D721Med (cell line): ENCODE results near the gene PTPN6.

ENCODE experiments used
- DNase-seq: peaks from one replicate; pipeline ENCODE4 v3.0.0; 2011; ENCODE audit warnings: low spot score; ENCODE audit not compliant: insufficient read length
- FAIRE-seq: peaks from 2 replicates; lab custom pipeline; 2011; peaks lifted over from hg19 to GRCh38; lab: Jason Lieb, UNC
- CTCF ChIP-seq: IDR thresholded peaks from 2 replicates; pipeline ENCODE4 v1.5.1; 2012; ENCODE audit warnings: mild to moderate bottlenecking, control low read depth; ENCODE audit not compliant: insufficient read depth; ENCODE audit errors: missing control alignments

PTPN6 gene

GRCh38 chr12:6925239-6925539, 26.0 kb upstream of the PTPN6 start:
- DNase-seq (no peak), FAIRE-seq (no peak)
- no peak for TF ChIP-seq CTCF

- FAIRE-seq: no peak
- DNase-seq: no peak
Measured at GRCh38 chr12:6925540-6926279, 25.4 kb upstream of the PTPN6 start.

GRCh38 chr12:6927379-6928021, 23.7 kb upstream of the PTPN6 start, which contains the start of gene ATN1:
Gene ATN1, plus strand, starts transcription at chr12:6927959. Its CDS starts 6,043 bp downstream, at chr12:6934002.
- no peak for FAIRE-seq
- TF ChIP-seq CTCF: no peak
- DNase-seq: peak; percentile 66

More at GRCh38 chr12:6925540-6926279, 25.4 kb upstream of the PTPN6 start:
- no peak for TF ChIP-seq CTCF

- no peak for TF ChIP-seq CTCF
- DNase-seq: no peak
- no peak for FAIRE-seq
Measured at GRCh38 chr12:6928022-6928702, 23.0 kb upstream of the PTPN6 start.

GRCh38 chr12:6928703-6929407, 22.3 kb upstream of the PTPN6 start:
- DNase-seq (no peak), FAIRE-seq (no peak)
- no peak for TF ChIP-seq CTCF

GRCh38 chr12:6929466-6930452, 21.4 kb upstream of the PTPN6 start:
- no peak for TF ChIP-seq CTCF
- DNase-seq (no peak), FAIRE-seq (no peak)
